Endodermal cell (in vitro differentiated cells): ENCODE data around the gene UNC45A. TPM values are rescaled to one million over a fixed set of nuclear protein-coding genes. Genes with fewer than 3 reads are reported as not detected.

Experiments used
- DNase-seq: peaks from one replicate; pipeline ENCODE4 v3.0.0-alpha.2; 2017
- H3K27ac ChIP-seq: 2 replicates; pipeline ENCODE4 v1.5.1; 2013; ENCODE audit warnings: mild to moderate bottlenecking, low read depth, low read length, moderate library complexity
- H3K27me3 ChIP-seq: 2 replicates; pipeline ENCODE4 v1.6.1; 2013; ENCODE audit warnings: mild to moderate bottlenecking, low read length, moderate library complexity; ENCODE audit not compliant: insufficient read depth, control insufficient read depth, poor library complexity, severe bottlenecking
- H3K36me3 ChIP-seq: 2 replicates; pipeline ENCODE4 v1.7.0; 2013; ENCODE audit warnings: mild to moderate bottlenecking, low read length, moderate library complexity; ENCODE audit not compliant: control insufficient read depth, insufficient read depth
- H3K4me1 ChIP-seq: one replicate; pipeline ENCODE4 v1.7.0; 2013; ENCODE audit warnings: low read length; ENCODE audit not compliant: control insufficient read depth, insufficient read depth
- H3K4me3 ChIP-seq: 2 replicates; pipeline ENCODE4 v1.5.1; 2013; ENCODE audit warnings: mild to moderate bottlenecking, low read length, moderate library complexity
- H3K9ac ChIP-seq: 2 replicates; pipeline ENCODE4 v1.6.1; 2013; ENCODE audit warnings: mild to moderate bottlenecking, low read length, moderate library complexity; ENCODE audit not compliant: poor library complexity, severe bottlenecking; ENCODE audit errors: extremely low read depth
- H3K9me3 ChIP-seq: 2 replicates; pipeline ENCODE4 v1.6.1; 2013; ENCODE audit warnings: mild to moderate bottlenecking, low read length, moderate library complexity; ENCODE audit not compliant: control insufficient read depth
- H3K27ac Mint-ChIP-seq: 2 replicates; pipeline ENCODE4 v1.8.0; 2020; ENCODE audit warnings: mixed read lengths
- H3K27me3 Mint-ChIP-seq: 2 replicates; pipeline ENCODE4 v1.8.0; 2021; ENCODE audit warnings: mild to moderate bottlenecking, mixed read lengths; ENCODE audit not compliant: insufficient read depth
- H3K36me3 Mint-ChIP-seq: 2 replicates; pipeline ENCODE4 v1.8.0; 2020; ENCODE audit warnings: low read depth, mixed read lengths
- H3K4me1 Mint-ChIP-seq: 2 replicates; pipeline ENCODE4 v1.8.0; 2020; ENCODE audit warnings: mixed read lengths
- H3K4me3 Mint-ChIP-seq: 2 replicates; pipeline ENCODE4 v1.8.0; 2020; ENCODE audit warnings: mild to moderate bottlenecking, moderate library complexity, mixed read lengths
- H3K9me3 Mint-ChIP-seq: 2 replicates; pipeline ENCODE4 v1.8.0; 2020; ENCODE audit warnings: mild to moderate bottlenecking, mixed read lengths
- CTCF ChIP-seq: fragments of 200-600 bp; sonication (generic); conservative IDR thresholded peaks from 2 replicates; pipeline ENCODE4 v1.5.0; 2021; ENCODE audit warnings: antibody characterized with exemption, mild to moderate bottlenecking
- WGBS, 2 experiments: methylation state at CpG; one replicate each; pipeline versions ENCODE4 v1.1.5 to v1.1.7; 2013; ENCODE audit warnings: missing lambda C conversion rate in 2 of 2, mixed read lengths in 1 of 2; ENCODE audit not compliant: insufficient coverage in 1 of 2, insufficient read length in 1 of 2; 5-methylcytosine and 5-hydroxymethylcytosine counted together
- total RNA-seq, 2 donors: library from RNA; stranded (reverse); fragmentation: NEBNext Ultra II Directional in 1 of 2; extraction: Animal tissue kit (Norgen Biotek cat#: 25700) in 1 of 2; gene quantifications; 2 replicates in 1 of 2; 3 replicates in 1 of 2; pipeline ENCODE4 v1.2.1, GENCODE V29; 2021

The UNC45A gene
- total RNA-seq, 2 donors from 2014 or later, result 92.5 to 96.6 TPM

- Mint-ChIP-seq H3K4me1 (peaks cover 13% of the 10 kb centered on the region), H3K4me3 (peak overlapping the region; percentile 89)
- H3K9me3 ChIP-seq, result no peaks in the 10 kb centered on the region
These were observed 3.6 kb upstream of the UNC45A start for GRCh38 chr15:90931575-90931827.

GRCh38 chr15:90931828-90932659 is 3.0 kb upstream of the UNC45A start, which contains the start of gene HDDC3:
TSS of gene HDDC3 (minus strand) at chr15:90932549. CDS start at chr15:90932540, 9 bp downstream.
- Mint-ChIP-seq H3K4me1 (peaks cover 14% of the 10 kb centered on the region), H3K27ac (peak within 1 kb of the TSS; percentile 94), H3K9me3 (no peaks in the 10 kb centered on the region), H3K4me3 (peak within 1 kb of the TSS; percentile 89), H3K36me3 (peaks cover 7% of the 10 kb centered on the region), H3K27me3 (peaks cover 8% of the 10 kb centered on the region)
- H3K36me3 ChIP-seq, result peaks cover 7% of the 10 kb centered on the region
- peak; percentile 97 for DNase-seq
- peak; percentile 97 for TF ChIP-seq CTCF
- WGBS, 2 experiments, result 0 to 4% methylated on average over 24 to 52 of the region's 52 CpGs
- H3K4me3 ChIP-seq, result peak within 1 kb of the TSS; percentile 93
- H3K9me3 ChIP-seq, result no peaks in the 10 kb centered on the region
- peaks cover 8% of the 10 kb centered on the region for H3K27me3 ChIP-seq
- peak within 1 kb of the TSS; percentile 45 for H3K9ac ChIP-seq
- H3K4me1 ChIP-seq, result no peaks in the 10 kb centered on the region
- no peak within 1 kb of the TSS for H3K27ac ChIP-seq

More at GRCh38 chr15:90931575-90931827, 3.6 kb upstream of the UNC45A start:
- peaks cover 2% of the 10 kb centered on the region for H3K36me3 ChIP-seq
- H3K27me3 Mint-ChIP-seq, result peaks cover 8% of the 10 kb centered on the region
- H3K27me3 ChIP-seq, result peaks cover 8% of the 10 kb centered on the region
- H3K27ac ChIP-seq, result no peak overlapping the region
- 41 to 52% methylated on average over 3 to 6 of the region's 6 CpGs for WGBS, 2 experiments
- peak overlapping the region; percentile 93 for H3K4me3 ChIP-seq
- no peak for DNase-seq
- H3K27ac Mint-ChIP-seq, result peak overlapping the region; percentile 94
- no peak for TF ChIP-seq CTCF
- no peaks in the 10 kb centered on the region for H3K9me3 Mint-ChIP-seq
- H3K9ac ChIP-seq, result no peak overlapping the region
- H3K4me1 ChIP-seq, result no peaks in the 10 kb centered on the region
- peaks cover 4% of the 10 kb centered on the region for H3K36me3 Mint-ChIP-seq

GRCh38 chr15:90932660-90932991 is 2.5 kb upstream of the UNC45A start:
- H3K27me3 Mint-ChIP-seq, result peaks cover 8% of the 10 kb centered on the region

More at GRCh38 chr15:90932660-90932991, 2.5 kb upstream of the UNC45A start:
- no peak overlapping the region for H3K27ac Mint-ChIP-seq
- Histone ChIP-seq H3K4me3 (no peak overlapping the region), H3K9me3 (no peaks in the 10 kb centered on the region), H3K36me3 (peaks cover 8% of the 10 kb centered on the region), H3K4me1 (no peaks in the 10 kb centered on the region), H3K9ac (no peak overlapping the region), H3K27ac (no peak overlapping the region), H3K27me3 (peaks cover 8% of the 10 kb centered on the region)
- H3K36me3 Mint-ChIP-seq, result peaks cover 7% of the 10 kb centered on the region
- peak overlapping the region; percentile 89 for H3K4me3 Mint-ChIP-seq
- WGBS, 2 experiments, result 28 to 50% methylated on average over 2 to 5 of the region's 5 CpGs
- peaks cover 14% of the 10 kb centered on the region for H3K4me1 Mint-ChIP-seq
- TF ChIP-seq CTCF, result peak; percentile 2
- H3K9me3 Mint-ChIP-seq, result no peaks in the 10 kb centered on the region
- DNase-seq, result no peak
